IgD-negative memory B cell (primary cell): ENCODE data around the gene AHDC1. TPM values are rescaled to one million over a fixed set of nuclear protein-coding genes. Genes with fewer than 3 reads are reported as not detected.
A peak's percentile ranks its signal among the peaks of the same experiment; 100 is the strongest.
"Not testable (repeated sequence)": the region's sequence is repeated elsewhere in the genome, so short reads cannot be mapped to it uniquely, and the experiment has no call there.

ENCODE experiments used
- H3K27ac Mint-ChIP-seq, 3 donors: one replicate each; pipeline ENCODE4 v1.8.0; 2020 to 2022; ENCODE audit warnings: mild to moderate bottlenecking in 3 of 3, mixed read lengths in 3 of 3, moderate library complexity in 1 of 3
- H3K27me3 Mint-ChIP-seq: one replicate; pipeline ENCODE4 v1.8.0; 2021; ENCODE audit warnings: mixed read lengths
- H3K36me3 Mint-ChIP-seq: one replicate; pipeline ENCODE4 v1.8.0; 2020; ENCODE audit warnings: mild to moderate bottlenecking, mixed read lengths
- H3K4me1 Mint-ChIP-seq, 3 donors: one replicate each; pipeline ENCODE4 v1.8.0; 2020 to 2022; ENCODE audit warnings: mixed read lengths in 3 of 3, mild to moderate bottlenecking in 1 of 3
- H3K4me3 Mint-ChIP-seq, 4 donors: one replicate each; pipeline ENCODE4 v1.8.0; 2020 to 2022; ENCODE audit warnings: mild to moderate bottlenecking in 4 of 4, mixed read lengths in 4 of 4, moderate library complexity in 3 of 4
- H3K9me3 Mint-ChIP-seq, 3 donors: one replicate each; pipeline ENCODE4 v1.8.0; 2020 to 2021; ENCODE audit warnings: mixed read lengths in 3 of 3, mild to moderate bottlenecking in 1 of 3
- polyA plus RNA-seq: library from polyadenylated mRNA; unstranded; fragments of 300-500 nt; fragmentation: Illumina TruSeq; gene quantifications from one replicate; pipeline ENCODE4 v1.2.3, GENCODE V29; 2021

Gene AHDC1, protein sequence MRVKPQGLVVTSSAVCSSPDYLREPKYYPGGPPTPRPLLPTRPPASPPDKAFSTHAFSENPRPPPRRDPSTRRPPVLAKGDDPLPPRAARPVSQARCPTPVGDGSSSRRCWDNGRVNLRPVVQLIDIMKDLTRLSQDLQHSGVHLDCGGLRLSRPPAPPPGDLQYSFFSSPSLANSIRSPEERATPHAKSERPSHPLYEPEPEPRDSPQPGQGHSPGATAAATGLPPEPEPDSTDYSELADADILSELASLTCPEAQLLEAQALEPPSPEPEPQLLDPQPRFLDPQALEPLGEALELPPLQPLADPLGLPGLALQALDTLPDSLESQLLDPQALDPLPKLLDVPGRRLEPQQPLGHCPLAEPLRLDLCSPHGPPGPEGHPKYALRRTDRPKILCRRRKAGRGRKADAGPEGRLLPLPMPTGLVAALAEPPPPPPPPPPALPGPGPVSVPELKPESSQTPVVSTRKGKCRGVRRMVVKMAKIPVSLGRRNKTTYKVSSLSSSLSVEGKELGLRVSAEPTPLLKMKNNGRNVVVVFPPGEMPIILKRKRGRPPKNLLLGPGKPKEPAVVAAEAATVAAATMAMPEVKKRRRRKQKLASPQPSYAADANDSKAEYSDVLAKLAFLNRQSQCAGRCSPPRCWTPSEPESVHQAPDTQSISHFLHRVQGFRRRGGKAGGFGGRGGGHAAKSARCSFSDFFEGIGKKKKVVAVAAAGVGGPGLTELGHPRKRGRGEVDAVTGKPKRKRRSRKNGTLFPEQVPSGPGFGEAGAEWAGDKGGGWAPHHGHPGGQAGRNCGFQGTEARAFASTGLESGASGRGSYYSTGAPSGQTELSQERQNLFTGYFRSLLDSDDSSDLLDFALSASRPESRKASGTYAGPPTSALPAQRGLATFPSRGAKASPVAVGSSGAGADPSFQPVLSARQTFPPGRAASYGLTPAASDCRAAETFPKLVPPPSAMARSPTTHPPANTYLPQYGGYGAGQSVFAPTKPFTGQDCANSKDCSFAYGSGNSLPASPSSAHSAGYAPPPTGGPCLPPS (N-terminal part only)
- polyA plus RNA-seq: 1.1 TPM

DNA sequence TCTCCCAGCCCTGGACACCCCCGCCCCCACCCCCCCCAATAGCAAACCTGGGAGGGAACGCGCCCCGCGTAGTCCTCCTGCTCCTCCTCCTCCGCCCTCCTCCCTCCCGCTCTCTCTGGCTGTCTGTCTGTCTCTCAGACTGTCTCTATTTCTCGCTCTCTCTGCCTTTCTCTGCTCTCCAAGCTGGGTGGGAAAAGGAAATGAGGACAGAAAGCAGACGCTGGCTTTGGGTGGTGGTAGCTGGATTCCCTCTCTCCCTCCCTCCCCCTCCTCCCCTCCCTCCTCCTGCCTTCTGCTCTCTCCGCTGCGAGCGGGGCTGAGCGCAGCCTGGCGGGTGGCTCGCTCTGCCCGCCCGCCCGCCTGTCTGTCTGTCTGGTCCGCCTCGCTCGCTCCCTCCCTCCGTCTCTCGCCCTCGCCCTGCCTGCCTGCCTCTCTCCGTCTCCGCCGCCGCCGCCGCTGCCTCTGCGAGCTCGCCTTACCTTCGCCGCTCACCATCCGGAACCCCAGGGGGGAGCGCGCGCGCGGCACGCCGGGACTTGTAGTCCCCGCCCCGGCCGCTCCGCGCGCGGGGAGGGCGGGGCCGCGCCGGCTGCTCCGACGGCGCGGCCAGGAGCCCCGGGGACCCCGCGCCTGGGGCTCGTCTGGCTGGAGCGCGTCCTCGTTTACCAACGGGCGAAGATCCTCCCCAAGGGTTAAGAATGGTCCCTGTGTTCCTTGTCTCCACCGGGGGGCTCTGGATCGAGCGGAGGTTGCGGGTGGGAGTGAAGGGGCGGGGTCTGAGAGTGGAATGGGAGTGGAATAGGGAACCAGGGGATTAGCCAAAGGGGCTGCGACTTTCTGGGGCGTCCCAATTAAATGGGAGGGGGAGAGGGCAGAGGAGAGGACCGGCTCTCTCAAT, at the start of gene AHDC1:
Gene AHDC1, minus strand, starts transcription at position 464 of the 898 bp plus-strand sequence. CDS start 52,029 bp downstream, outside the sequence.
- Mint-ChIP-seq H3K27ac (peak within 1 kb of the TSS; percentile 79 to 89 (median 81)), H3K4me3 (peak within 1 kb of the TSS; percentile 75 to 98 (median 92)), H3K27me3 (no peaks in the 10 kb centered on the region), H3K36me3 (no peaks in the 10 kb centered on the region), H3K4me1 (peaks cover 29 to 37% (median 29%) of the 10 kb centered on the region in 3 donors), H3K9me3 (no peaks in the 10 kb centered on the region)

DNA sequence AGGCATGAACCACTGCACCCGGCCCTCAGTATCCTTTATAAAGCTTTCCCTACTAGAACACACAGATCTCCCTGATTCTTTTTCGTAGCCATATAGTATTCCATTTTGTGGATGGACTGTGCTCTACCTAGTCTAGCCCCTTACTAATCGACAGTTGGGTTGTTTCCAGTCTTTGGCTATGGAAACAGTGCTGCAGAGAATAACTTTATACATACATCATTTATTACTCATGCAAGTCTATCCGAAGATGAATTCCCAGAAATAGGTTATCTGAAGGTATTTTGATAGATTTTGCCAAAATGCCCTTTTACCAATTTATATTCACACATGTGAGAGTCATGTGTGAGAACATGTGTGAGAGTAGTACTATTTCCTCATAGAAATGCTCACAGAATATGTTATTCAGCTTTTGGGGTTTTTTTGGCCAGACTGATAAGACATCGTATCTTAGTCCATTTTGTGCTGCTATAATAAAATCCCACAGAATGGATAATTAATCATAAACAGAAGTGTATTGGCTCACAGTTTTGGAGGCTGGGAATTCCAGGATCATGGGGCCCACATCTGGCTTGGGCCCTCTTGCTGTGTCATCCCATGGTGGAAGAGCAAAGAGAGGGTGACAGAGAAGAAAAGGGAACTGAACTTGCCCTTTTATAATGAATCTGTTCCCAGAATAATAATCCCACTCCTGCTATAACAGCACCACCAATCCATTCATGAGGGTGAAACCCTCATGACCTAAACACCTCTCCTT, 48.3 kb upstream of the AHDC1 start:
- no peaks in the 10 kb centered on the region for H3K27me3 Mint-ChIP-seq
- no peaks in the 10 kb centered on the region for H3K36me3 Mint-ChIP-seq
- H3K9me3 Mint-ChIP-seq: no peaks in the 10 kb centered on the region
- no peak overlapping the region for H3K4me3 Mint-ChIP-seq
- peaks cover 5 to 11% (median 10%) of the 10 kb centered on the region in 3 donors for H3K4me1 Mint-ChIP-seq
- H3K27ac Mint-ChIP-seq: peak overlapping the region in 2 of 3 donors; percentile 57 to 59

DNA sequence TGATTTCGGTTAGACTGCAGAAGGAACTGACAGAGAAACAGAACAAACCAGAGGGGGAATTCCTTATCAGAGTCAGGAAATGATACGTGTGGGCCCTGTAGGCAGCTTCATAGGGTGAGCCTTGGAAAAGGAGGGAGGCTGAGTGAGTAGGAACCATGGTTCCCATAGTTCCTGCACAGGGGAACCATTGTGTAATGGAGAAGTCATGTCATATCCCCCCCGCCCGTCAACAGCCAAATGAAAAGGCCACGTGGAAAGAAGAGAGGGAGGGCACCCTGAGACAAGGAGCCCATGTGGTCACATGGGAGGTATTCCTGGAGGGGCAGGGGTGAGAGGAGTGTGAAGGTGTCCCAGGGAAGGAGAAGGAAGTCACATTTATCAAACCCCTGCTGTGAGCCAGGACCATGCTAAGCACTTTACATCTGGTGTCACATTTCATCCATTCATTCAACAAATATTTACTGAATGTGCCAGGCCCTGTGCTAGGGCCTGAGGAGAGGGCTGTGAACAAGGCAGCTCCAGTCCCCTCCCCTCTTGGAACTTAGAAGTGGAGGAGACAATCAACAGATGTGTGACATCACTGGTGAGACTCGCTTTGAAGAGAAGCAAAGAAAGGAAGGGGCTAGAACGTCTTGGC, 46.7 kb upstream of the AHDC1 start:
- Mint-ChIP-seq H3K4me1 (peaks cover 5 to 10% (median 10%) of the 10 kb centered on the region in 3 donors), H3K27ac (peak overlapping the region in 1 of 3 donors; percentile 83), H3K36me3 (no peaks in the 10 kb centered on the region), H3K27me3 (no peaks in the 10 kb centered on the region), H3K4me3 (no peak overlapping the region), H3K9me3 (no peaks in the 10 kb centered on the region)

DNA sequence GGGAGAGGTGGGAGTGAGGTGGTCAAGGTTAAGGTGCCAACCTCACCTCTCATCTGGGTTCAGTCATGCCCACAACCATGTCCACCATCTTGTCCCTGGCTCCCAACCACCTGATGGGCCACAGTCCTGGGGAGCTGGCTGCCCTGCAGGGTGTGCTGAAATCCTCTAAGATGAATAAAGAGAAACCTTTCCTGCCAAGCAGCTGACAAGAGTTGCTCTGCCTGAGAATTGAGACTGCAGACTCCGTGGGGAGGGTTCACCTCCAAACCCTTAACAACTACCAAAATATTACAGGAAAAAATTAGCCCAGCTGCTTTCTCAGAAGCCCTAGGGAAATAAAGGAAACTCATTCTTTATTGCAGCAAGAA, 46.2 kb upstream of the AHDC1 start:
- no peaks in the 10 kb centered on the region for H3K9me3 Mint-ChIP-seq
- no peaks in the 10 kb centered on the region for H3K27me3 Mint-ChIP-seq
- H3K4me1 Mint-ChIP-seq: peaks cover 5 to 9% (median 7%) of the 10 kb centered on the region in 3 donors
- H3K27ac Mint-ChIP-seq: no peak overlapping the region
- peak overlapping the region in 1 of 4 donors; percentile 19 for H3K4me3 Mint-ChIP-seq
- no peaks in the 10 kb centered on the region for H3K36me3 Mint-ChIP-seq

DNA sequence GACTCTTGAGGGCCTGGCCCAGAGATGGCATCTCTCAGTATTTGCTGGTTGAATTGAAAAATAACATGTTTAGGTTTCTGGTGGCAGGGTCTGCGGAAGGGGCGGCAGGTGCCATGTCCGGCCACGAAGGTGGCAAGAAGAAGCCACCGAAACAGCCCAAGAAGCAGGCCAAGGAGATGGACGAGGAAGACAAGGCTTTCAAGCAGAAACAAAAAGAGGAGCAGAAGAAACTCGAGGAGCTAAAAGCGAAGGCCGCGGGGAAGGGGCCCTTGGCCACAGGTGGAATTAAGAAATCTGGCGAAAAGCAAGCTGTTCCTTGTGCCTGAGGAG, 45.3 kb upstream of the AHDC1 start:
- Mint-ChIP-seq H3K4me1 (peaks cover 3 to 8% (median 5%) of the 10 kb centered on the region in 3 donors), H3K27ac (no peak overlapping the region), H3K4me3 (peak overlapping the region in 1 of 4 donors; percentile 47), H3K36me3 (no peaks in the 10 kb centered on the region), H3K27me3 (no peaks in the 10 kb centered on the region), H3K9me3 (no peaks in the 10 kb centered on the region)

DNA sequence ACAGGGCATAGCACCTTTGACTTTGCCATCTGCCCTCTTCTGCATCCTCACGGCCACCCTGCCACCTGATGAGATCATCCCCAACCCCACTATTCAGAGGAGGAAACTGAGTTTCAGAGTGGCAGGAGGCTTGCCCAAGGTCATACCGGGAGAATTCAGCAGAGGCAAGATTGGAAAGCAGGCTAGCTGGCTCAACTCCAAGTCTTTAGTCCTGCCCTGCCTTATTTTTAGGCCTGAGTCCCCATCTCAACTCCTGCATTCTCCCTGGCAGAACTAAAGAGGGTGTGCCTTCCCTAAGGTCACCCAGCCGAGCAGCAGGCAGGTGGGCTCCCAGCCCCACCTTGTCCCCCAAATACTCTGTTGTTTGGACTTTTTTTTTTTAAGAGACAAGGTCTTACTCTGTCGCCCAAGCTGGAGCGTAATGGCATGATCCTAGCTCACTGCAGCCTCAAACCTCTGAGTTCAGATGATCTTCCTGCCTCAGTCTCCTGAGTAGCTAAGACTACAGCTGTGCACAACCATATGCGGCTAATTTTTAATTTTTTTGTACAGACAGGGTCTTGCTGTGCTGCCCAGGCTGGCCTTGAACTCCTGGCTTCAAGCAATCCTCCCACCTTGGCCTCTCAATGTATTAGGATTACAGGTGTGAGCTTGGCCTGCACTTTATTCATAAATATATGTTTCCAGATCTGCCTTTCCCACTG, 44.8 kb upstream of the AHDC1 start:
- H3K27ac Mint-ChIP-seq: no peak overlapping the region
- H3K27me3 Mint-ChIP-seq: no peaks in the 10 kb centered on the region
- no peaks in the 10 kb centered on the region for H3K36me3 Mint-ChIP-seq
- H3K4me1 Mint-ChIP-seq: peaks cover 9 to 13% (median 9%) of the 10 kb centered on the region in 3 donors
- peak overlapping the region in 1 of 4 donors; percentile 49 for H3K4me3 Mint-ChIP-seq
- H3K9me3 Mint-ChIP-seq: no peaks in the 10 kb centered on the region

DNA sequence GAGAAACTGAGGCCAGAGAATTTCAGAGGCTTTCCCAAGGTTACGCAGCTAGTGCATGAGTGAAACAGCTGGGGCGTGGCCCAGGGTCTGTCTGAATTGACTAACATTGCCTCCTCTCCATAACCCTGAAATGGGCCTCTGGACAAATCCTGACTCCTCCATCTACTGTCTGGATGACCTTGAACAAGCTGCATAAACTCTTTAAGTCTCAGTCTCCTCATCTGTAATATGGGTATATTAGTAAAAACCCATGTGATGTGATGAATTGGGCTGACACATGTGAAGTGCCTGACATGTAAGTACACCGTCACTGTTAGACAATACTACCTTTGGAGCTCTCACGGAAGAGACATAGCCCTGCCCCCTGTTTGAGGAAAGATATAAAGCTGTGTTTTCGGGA, 43.4 kb upstream of the AHDC1 start:
- Mint-ChIP-seq H3K27me3 (no peaks in the 10 kb centered on the region), H3K9me3 (no peaks in the 10 kb centered on the region), H3K4me3 (no peak overlapping the region), H3K27ac (no peak overlapping the region), H3K4me1 (peaks cover 9 to 15% (median 13%) of the 10 kb centered on the region in 3 donors), H3K36me3 (no peaks in the 10 kb centered on the region)

DNA sequence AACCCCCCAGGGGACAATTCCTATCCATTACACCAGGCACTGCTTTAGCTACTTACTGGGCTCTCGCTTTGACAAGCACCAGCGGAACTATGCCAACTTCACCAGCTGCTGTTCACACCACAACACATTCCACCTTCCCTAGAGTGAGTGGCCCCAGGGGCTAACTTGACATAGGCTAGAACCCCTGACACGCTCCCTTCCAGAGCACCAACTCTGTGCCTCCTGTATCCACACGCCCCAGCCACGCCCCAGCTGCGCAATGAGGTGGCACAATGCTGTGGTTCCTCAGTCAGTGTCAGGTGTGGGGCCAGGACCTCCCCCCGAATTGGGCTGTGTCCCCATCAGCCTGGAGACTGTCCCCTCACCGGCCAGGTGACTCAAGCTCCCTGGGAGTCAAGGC, 42.7 kb upstream of the AHDC1 start:
- Mint-ChIP-seq H3K9me3 (no peaks in the 10 kb centered on the region), H3K4me1 (peaks cover 7 to 15% (median 9%) of the 10 kb centered on the region in 3 donors), H3K27ac (no peak overlapping the region), H3K36me3 (no peaks in the 10 kb centered on the region), H3K4me3 (no peak overlapping the region), H3K27me3 (no peaks in the 10 kb centered on the region)

DNA sequence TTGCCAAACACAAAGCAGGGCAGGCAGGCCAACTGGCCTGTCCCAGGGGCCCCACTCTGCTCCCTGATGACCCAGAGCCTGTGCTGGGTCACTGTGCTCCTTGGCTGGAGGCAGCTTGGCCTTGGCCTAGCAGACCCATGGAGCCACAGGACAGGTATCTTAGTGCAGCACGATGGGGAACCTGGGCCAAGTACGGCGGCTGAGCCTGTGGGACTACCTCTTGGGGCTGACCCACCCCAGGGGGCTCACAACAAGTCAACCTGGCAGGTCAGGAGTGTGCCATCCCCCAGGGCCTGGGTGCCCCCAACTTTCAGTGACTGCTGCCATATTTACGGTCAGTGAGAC, 41.1 kb upstream of the AHDC1 start:
- Mint-ChIP-seq H3K4me1 (peaks cover 7 to 11% (median 10%) of the 10 kb centered on the region in 3 donors), H3K36me3 (no peaks in the 10 kb centered on the region), H3K27ac (no peak overlapping the region), H3K9me3 (no peaks in the 10 kb centered on the region), H3K4me3 (no peak overlapping the region), H3K27me3 (no peaks in the 10 kb centered on the region)

DNA sequence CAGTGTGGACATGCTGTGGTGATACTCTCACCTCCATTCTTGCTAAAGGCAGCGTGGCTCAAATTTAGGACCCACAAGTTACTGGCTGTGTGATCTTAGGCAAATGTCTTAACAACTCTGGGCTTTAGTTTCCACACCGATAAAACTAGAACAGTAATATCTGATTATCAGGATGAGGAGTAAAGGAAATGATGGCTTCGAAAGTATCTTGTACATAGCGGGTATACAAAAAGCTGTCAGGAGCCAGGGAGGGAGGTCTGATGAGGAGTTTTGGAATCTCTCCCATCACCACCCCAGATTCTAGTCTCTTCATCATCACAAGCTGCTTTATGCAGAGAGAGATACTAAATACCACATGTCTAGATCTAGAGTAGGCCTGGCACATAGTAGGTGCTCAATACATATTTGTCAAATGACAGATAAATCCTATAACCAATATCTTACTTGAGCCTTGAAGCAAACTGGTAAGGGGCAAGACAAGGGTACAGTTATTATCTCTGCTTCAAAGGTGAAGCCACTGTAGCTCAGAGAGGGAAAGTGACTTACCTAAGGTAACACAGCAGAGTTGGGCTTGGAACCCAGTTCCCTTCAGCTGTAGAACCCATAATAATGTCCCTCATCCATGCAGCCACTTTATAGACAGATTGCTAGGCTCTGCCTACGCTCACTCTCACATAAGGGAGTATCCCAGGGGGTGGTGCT, 40.6 kb upstream of the AHDC1 start:
- peaks cover 7 to 13% (median 10%) of the 10 kb centered on the region in 3 donors for H3K4me1 Mint-ChIP-seq
- H3K4me3 Mint-ChIP-seq: no peak overlapping the region
- no peaks in the 10 kb centered on the region for H3K9me3 Mint-ChIP-seq
- no peaks in the 10 kb centered on the region for H3K36me3 Mint-ChIP-seq
- no peaks in the 10 kb centered on the region for H3K27me3 Mint-ChIP-seq
- H3K27ac Mint-ChIP-seq: peak overlapping the region in 1 of 3 donors; percentile 83

DNA sequence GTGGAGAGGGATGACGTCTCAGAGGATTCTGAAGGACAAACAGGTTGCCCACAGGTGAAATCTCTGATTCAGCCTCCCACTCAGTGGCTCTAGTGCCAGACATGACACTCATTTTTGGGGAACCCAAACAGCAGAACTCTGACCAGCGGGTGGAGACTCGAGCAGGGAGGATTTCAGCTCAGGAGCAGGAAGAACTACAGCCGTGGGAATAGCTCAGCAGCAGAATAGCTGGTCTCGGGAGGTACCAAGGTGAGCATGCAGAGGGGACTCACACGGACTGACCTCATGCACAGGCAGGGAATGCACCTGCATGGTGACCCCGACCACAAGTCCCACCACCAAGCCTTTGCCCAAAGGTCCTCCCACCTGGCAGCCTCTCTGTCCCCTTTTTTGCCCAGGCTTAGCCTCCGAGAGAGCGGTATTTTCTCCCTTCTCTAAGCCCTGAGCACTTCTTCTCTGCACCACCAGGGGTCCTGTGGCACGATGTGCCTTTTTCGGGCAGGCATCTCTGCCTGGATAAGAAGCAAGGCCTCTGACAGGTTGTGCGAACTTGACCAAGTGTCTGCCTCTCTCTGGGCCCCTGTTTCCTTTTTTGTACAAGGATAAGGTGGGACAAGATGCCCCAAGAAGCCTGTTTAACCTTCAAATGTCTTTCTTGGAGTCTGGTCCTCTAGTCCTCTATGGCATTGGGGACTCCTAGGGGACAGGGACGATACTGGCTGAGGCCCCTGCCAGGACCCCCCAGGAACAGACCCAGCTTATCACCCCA, 39.8 kb upstream of the AHDC1 start:
- peak overlapping the region in 2 of 4 donors; percentile 51 to 81 for H3K4me3 Mint-ChIP-seq

DNA sequence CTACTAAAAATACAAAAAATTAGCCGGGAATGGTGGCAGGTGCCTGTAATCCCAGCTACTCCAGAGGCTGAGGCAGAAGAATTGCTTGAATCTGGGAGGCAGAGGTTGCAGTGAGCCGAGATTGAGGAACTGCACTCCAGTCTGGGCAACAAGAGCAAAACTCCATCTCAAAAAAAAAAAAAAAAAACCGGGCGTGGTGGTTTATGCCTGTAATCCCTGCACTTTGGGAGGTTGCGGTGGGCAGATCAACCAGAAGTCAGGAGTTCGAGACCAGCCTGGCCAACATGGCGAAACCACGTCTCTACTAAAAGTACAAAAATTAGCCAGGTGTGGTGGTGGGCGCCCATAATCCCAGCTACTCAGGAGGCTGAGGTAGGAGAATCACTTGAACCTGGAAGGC, 36.6 kb upstream of the AHDC1 start:
- not testable (repeated sequence) for H3K9me3 Mint-ChIP-seq, H3K27ac Mint-ChIP-seq, H3K4me3 Mint-ChIP-seq, H3K36me3 Mint-ChIP-seq, H3K27me3 Mint-ChIP-seq
- H3K4me1 Mint-ChIP-seq: peaks cover 18 to 24% (median 18%) of the 10 kb centered on the region in 3 donors

More for the DNA sequence above, 39.8 kb upstream of the AHDC1 start:
- Mint-ChIP-seq H3K36me3 (no peaks in the 10 kb centered on the region), H3K9me3 (no peaks in the 10 kb centered on the region), H3K4me1 (peaks cover 7 to 13% (median 10%) of the 10 kb centered on the region in 3 donors), H3K27me3 (no peaks in the 10 kb centered on the region), H3K27ac (peak overlapping the region in 1 of 3 donors; percentile 83)
